ENCODE results near the gene SFMBT1.

The SFMBT1 gene

GRCh38 chr3:52923963-52924362 is 121.9 kb downstream of the SFMBT1 start:
- TF ChIP-seq CTCF (conservative IDR thresholded peaks at IDR 0.05; ENCODE audit: low read depth, low read length), result no peak
- no peak for DNase-seq (ENCODE audit: low read depth)
- no peak overlapping the region for H3K4me3 ChIP-seq (ENCODE audit: low read depth, low read length)

GRCh38 chr3:52920841-52921240 is 125.0 kb downstream of the SFMBT1 start:
- no peak overlapping the region for H3K4me3 ChIP-seq (ENCODE audit: low read depth, low read length)
- TF ChIP-seq CTCF (conservative IDR thresholded peaks at IDR 0.05; ENCODE audit: low read depth, low read length), result no peak
- no peak for DNase-seq (ENCODE audit: low read depth)

- TF ChIP-seq CTCF (conservative IDR thresholded peaks at IDR 0.05; ENCODE audit: low read depth, low read length), result no peak
- H3K4me3 ChIP-seq (ENCODE audit: low read depth, low read length), result no peak overlapping the region
- DNase-seq (ENCODE audit: low read depth), result no peak
These were observed 128.8 kb downstream of the SFMBT1 start for GRCh38 chr3:52917044-52917443.

- no peak overlapping the region for H3K4me3 ChIP-seq (ENCODE audit: low read depth, low read length)
- DNase-seq (ENCODE audit: low read depth), result no peak
- no peak for TF ChIP-seq CTCF (conservative IDR thresholded peaks at IDR 0.05; ENCODE audit: low read depth, low read length)
These were observed 130.6 kb downstream of the SFMBT1 start for GRCh38 chr3:52915294-52915693.

GRCh38 chr3:52912885-52913731 is 132.8 kb downstream of the SFMBT1 start:
- DNase-seq (ENCODE audit: low read depth), result no peak
- H3K4me3 ChIP-seq (ENCODE audit: low read depth, low read length), result no peak overlapping the region
- no peak for TF ChIP-seq CTCF (conservative IDR thresholded peaks at IDR 0.05; ENCODE audit: low read depth, low read length)

GRCh38 chr3:52910823-52911222 is 135.1 kb downstream of the SFMBT1 start:
- no peak overlapping the region for H3K4me3 ChIP-seq (ENCODE audit: low read depth, low read length)
- TF ChIP-seq CTCF (conservative IDR thresholded peaks at IDR 0.05; ENCODE audit: low read depth, low read length), result no peak
- no peak for DNase-seq (ENCODE audit: low read depth)

- no peak for DNase-seq (ENCODE audit: low read depth)
- TF ChIP-seq CTCF (conservative IDR thresholded peaks at IDR 0.05; ENCODE audit: low read depth, low read length), result no peak
- no peak overlapping the region for H3K4me3 ChIP-seq (ENCODE audit: low read depth, low read length)
These were observed 138.4 kb downstream of the SFMBT1 start for GRCh38 chr3:52907497-52907896.
